Gastroesophageal sphincter (tissue), 2 donors: ENCODE data around the gene RABAC1.

Experiments
- EP300 ChIP-seq: sonication (generic); formaldehyde crosslinking; IDR thresholded peaks from one replicate; pipeline ENCODE4 v1.6.1; 2017; ENCODE audit warnings: antibody characterized with exemption, mild to moderate bottlenecking
- POLR2A ChIP-seq, 2 donors: fragments of 450-650 bp; IDR thresholded peaks; one replicate each; pipeline ENCODE4 v1.6.1; 2017; ENCODE audit warnings: antibody characterized with exemption in 2 of 2, mild to moderate bottlenecking in 2 of 2, moderate library complexity in 1 of 2

- TF ChIP-seq EP300 (no peak), POLR2A (IDR thresholded peaks at IDR 0.05) (no peak)
Observed at GRCh38 chr19:41922585-41922984, 36.5 kb downstream of the RABAC1 start.
